Esophagus (tissue), 2 donors: ENCODE measurements around the gene NR4A1. TPM values are rescaled to one million over a fixed set of nuclear protein-coding genes. Genes with fewer than 3 reads are reported as not detected.
A peak's percentile ranks its signal among the peaks of the same experiment; 100 is the strongest.

Experiments
- H3K27ac ChIP-seq, 2 donors: one replicate each; pipeline ENCODE4 v1.5.1; 2013; ENCODE audit warnings: low read depth in 2 of 2, mild to moderate bottlenecking in 2 of 2, inconsistent platforms in 1 of 2, low read length in 1 of 2, moderate library complexity in 1 of 2
- H3K27me3 ChIP-seq, 2 donors: one replicate each; pipeline ENCODE4 v1.6.1; 2013; ENCODE audit warnings: low read length in 2 of 2, control low read depth in 1 of 2, mild to moderate bottlenecking in 1 of 2; ENCODE audit not compliant: insufficient read depth in 2 of 2, control insufficient read depth in 1 of 2
- H3K36me3 ChIP-seq, 2 donors: one replicate each; pipeline ENCODE4 v1.6.1; 2013; ENCODE audit warnings: low read length in 1 of 2; ENCODE audit not compliant: control insufficient read depth in 2 of 2, insufficient read depth in 2 of 2
- H3K4me1 ChIP-seq, 2 donors: one replicate each; pipeline ENCODE4 v1.6.1; 2013; ENCODE audit warnings: low read length in 1 of 2; ENCODE audit not compliant: control insufficient read depth in 2 of 2, insufficient read depth in 2 of 2
- H3K4me3 ChIP-seq, 2 donors: one replicate each; pipeline ENCODE4 v1.5.1; 2013; ENCODE audit warnings: low read length in 2 of 2, mild to moderate bottlenecking in 2 of 2, low read depth in 1 of 2, moderate library complexity in 1 of 2
- H3K9me3 ChIP-seq, 2 donors: one replicate each; pipeline ENCODE4 v1.6.1; 2013; ENCODE audit warnings: mild to moderate bottlenecking in 2 of 2, low read depth in 1 of 2, low read length in 1 of 2, moderate library complexity in 1 of 2; ENCODE audit not compliant: control insufficient read depth in 2 of 2, insufficient read depth in 1 of 2
- WGBS, 2 donors: extraction: QIAGEN DNeasy Blood & Tissue Kit; methylation state at CpG; one replicate each; pipeline ENCODE4 v1.1.7; 2013; 5-methylcytosine and 5-hydroxymethylcytosine counted together
- polyA plus RNA-seq, 2 donors: library from polyadenylated mRNA; stranded (reverse); fragments of 200-250 nt; gene quantifications; one replicate each; pipeline ENCODE4 v1.2.3, GENCODE V29; 2013
- donor health status: healthy with polysubstance abuse.
- donor health status: Bipolar disorder and iron deficiency.

NR4A1 gene
- polyA plus RNA-seq, 2 donors, result 6.3 to 10.6 TPM

- peak overlapping the region; percentile 26 to 54 for H3K27ac ChIP-seq
- H3K4me3 ChIP-seq, result no peak overlapping the region
- H3K9me3 ChIP-seq, result no peaks in the 10 kb centered on the region
- peaks cover 0 to 2% of the 10 kb centered on the region in 2 donors for H3K4me1 ChIP-seq
- no peaks in the 10 kb centered on the region for H3K27me3 ChIP-seq
- H3K36me3 ChIP-seq, result peaks cover 0 to 15% of the 10 kb centered on the region in 2 donors
- WGBS, 2 donors, result 39 to 44% methylated on average over 11 of the region's 11 CpGs
These were observed 31.9 kb downstream of the NR4A1 start for GRCh38 chr12:52082988-52083637.

DNA sequence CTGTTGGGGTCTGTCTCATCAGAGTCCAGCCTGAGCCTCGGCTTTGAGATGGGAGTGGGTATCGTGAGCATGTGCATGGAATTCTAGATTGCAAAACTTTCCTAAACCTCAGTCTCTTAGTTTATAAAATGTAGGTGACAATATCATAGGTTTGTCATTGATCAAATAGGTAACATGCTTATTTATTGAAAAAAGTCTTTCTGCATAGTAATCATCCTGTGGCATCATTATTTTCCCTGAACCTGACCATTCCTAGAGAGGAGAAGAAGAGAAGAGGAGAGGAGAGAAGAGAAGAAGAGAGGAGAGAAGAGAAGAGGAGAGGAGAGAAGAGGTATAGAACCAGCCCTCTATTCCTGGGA is 32.4 kb downstream of the NR4A1 start:
- Histone ChIP-seq H3K9me3 (no peaks in the 10 kb centered on the region), H3K4me3 (no peak overlapping the region), H3K36me3 (peaks cover 0 to 10% of the 10 kb centered on the region in 2 donors), H3K27ac (no peak overlapping the region), H3K27me3 (no peaks in the 10 kb centered on the region), H3K4me1 (peaks cover 0 to 2% of the 10 kb centered on the region in 2 donors)
- 2 to 5% methylated on average over 2 of the region's 2 CpGs for WGBS, 2 donors

GRCh38 chr12:52084491-52085231 is 33.4 kb downstream of the NR4A1 start:
- no peak overlapping the region for H3K4me3 ChIP-seq
- H3K9me3 ChIP-seq, result no peaks in the 10 kb centered on the region
- no peak overlapping the region for H3K27ac ChIP-seq
- H3K4me1 ChIP-seq, result peaks cover 0 to 2% of the 10 kb centered on the region in 2 donors
- 86 to 87% methylated on average over 9 of the region's 9 CpGs for WGBS, 2 donors
- no peaks in the 10 kb centered on the region for H3K27me3 ChIP-seq
- peaks cover 0 to under 1% of the 10 kb centered on the region in 2 donors for H3K36me3 ChIP-seq

- Histone ChIP-seq H3K4me1 (peaks cover 0 to 2% of the 10 kb centered on the region in 2 donors), H3K36me3 (no peaks in the 10 kb centered on the region), H3K9me3 (no peaks in the 10 kb centered on the region), H3K27ac (no peak overlapping the region), H3K27me3 (no peaks in the 10 kb centered on the region), H3K4me3 (no peak overlapping the region)
- WGBS, 2 donors, result 87 to 88% methylated on average over 6 of the region's 6 CpGs
These were observed 34.5 kb downstream of the NR4A1 start for GRCh38 chr12:52085682-52086180.

DNA sequence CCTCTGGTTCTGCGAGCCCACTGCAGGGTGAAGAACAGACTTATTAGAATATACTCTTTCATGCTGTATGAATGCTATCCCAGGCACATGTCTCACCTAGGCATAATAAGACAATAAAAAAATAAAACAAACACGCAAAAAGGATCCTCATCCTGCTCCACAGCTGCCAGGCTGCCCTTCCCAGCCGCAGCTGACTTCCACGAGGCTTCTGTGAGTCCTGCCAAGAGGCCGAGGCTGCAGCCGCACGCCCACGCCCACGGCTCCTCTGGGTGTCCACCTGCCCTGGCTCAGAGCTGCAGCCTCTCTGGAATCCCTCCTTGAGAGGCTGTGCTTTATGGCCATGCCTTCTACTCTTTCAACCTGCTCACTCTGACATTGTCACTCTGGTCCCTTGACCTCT is 35.1 kb downstream of the NR4A1 start:
- H3K4me1 ChIP-seq, result no peaks in the 10 kb centered on the region
- 41 to 50% methylated on average over 9 of the region's 9 CpGs for WGBS, 2 donors
- H3K27ac ChIP-seq, result no peak overlapping the region
- H3K27me3 ChIP-seq, result no peaks in the 10 kb centered on the region
- H3K36me3 ChIP-seq, result no peaks in the 10 kb centered on the region
- H3K4me3 ChIP-seq, result no peak overlapping the region
- H3K9me3 ChIP-seq, result no peaks in the 10 kb centered on the region

- Histone ChIP-seq H3K4me1 (no peaks in the 10 kb centered on the region), H3K9me3 (no peaks in the 10 kb centered on the region), H3K36me3 (no peaks in the 10 kb centered on the region), H3K27me3 (no peaks in the 10 kb centered on the region), H3K4me3 (no peak overlapping the region), H3K27ac (no peak overlapping the region)
- WGBS, 2 donors, result 75 to 78% methylated on average over 22 of the region's 22 CpGs
These were observed 35.9 kb downstream of the NR4A1 start for GRCh38 chr12:52086944-52087835.

GRCh38 chr12:52087961-52088820 is 36.9 kb downstream of the NR4A1 start:
- Histone ChIP-seq H3K27me3 (no peaks in the 10 kb centered on the region), H3K4me3 (no peak overlapping the region), H3K9me3 (no peaks in the 10 kb centered on the region), H3K27ac (no peak overlapping the region), H3K4me1 (no peaks in the 10 kb centered on the region), H3K36me3 (no peaks in the 10 kb centered on the region)
- 74 to 81% methylated on average over 20 of the region's 20 CpGs for WGBS, 2 donors

DNA sequence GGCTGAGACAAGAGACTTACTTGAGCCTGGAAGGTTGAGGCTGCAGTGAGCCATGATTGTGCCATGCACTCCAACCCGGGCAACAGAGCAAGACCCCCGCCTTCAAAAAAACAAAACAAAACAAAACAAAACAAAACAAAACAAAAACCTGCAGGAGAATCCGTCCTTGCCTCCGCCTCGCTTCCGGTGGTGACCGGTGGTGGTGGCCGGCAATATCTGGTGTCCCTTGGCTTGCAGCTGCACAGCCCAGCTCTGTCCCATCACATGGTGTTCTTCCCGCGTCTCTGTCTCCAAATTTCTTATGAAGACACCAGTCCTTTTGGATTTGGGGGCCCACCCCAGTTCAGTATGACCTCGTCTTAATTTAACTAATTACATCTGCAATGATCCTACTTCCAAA is 38.2 kb downstream of the NR4A1 start:
- H3K27me3 ChIP-seq, result no peaks in the 10 kb centered on the region
- H3K27ac ChIP-seq, result no peak overlapping the region
- H3K36me3 ChIP-seq, result no peaks in the 10 kb centered on the region
- no peaks in the 10 kb centered on the region for H3K4me1 ChIP-seq
- no peak overlapping the region for H3K4me3 ChIP-seq
- WGBS, 2 donors, result 91 to 92% methylated on average over 11 of the region's 11 CpGs
- H3K9me3 ChIP-seq, result no peaks in the 10 kb centered on the region

GRCh38 chr12:52090291-52090690 is 39.0 kb downstream of the NR4A1 start:
- Histone ChIP-seq H3K36me3 (no peaks in the 10 kb centered on the region), H3K9me3 (no peaks in the 10 kb centered on the region), H3K4me1 (no peaks in the 10 kb centered on the region), H3K4me3 (no peak overlapping the region), H3K27me3 (no peaks in the 10 kb centered on the region), H3K27ac (no peak overlapping the region)
- WGBS, 2 donors, result 71 to 78% methylated on average over 10 of the region's 10 CpGs
